ENCODE results near the gene MED25. TPM values are rescaled to one million over a fixed set of nuclear protein-coding genes. Genes with fewer than 3 reads are reported as not detected.
A peak's percentile ranks its signal among the peaks of the same experiment; 100 is the strongest.

The MED25 gene
- total RNA-seq, 1 experiment from 2014 or later = 81.2 TPM

GRCh38 chr19:49840736-49841249 lies 22.7 kb downstream of the MED25 start:
- no peak for ATAC-seq
- H3K4me3 Mint-ChIP-seq = no peak overlapping the region
- no peaks in the 10 kb centered on the region for H3K4me1 Mint-ChIP-seq
- no peaks in the 10 kb centered on the region for H3K9me3 Mint-ChIP-seq
- ChIA-PET POLR2A (no interaction called here), CTCF (interaction anchor here (1.1 kb wide), 1 partner anchor 28 kb away, joined by 4 read pairs; the partner anchor contains the start of gene FUZ)
- H3K36me3 Mint-ChIP-seq = peaks cover 32% of the 10 kb centered on the region
- no peaks in the 10 kb centered on the region for H3K27me3 Mint-ChIP-seq (ENCODE audit: low read depth)
- no peak for DNase-seq (ENCODE audit: low spot score)
- TF ChIP-seq, protein P1, sequence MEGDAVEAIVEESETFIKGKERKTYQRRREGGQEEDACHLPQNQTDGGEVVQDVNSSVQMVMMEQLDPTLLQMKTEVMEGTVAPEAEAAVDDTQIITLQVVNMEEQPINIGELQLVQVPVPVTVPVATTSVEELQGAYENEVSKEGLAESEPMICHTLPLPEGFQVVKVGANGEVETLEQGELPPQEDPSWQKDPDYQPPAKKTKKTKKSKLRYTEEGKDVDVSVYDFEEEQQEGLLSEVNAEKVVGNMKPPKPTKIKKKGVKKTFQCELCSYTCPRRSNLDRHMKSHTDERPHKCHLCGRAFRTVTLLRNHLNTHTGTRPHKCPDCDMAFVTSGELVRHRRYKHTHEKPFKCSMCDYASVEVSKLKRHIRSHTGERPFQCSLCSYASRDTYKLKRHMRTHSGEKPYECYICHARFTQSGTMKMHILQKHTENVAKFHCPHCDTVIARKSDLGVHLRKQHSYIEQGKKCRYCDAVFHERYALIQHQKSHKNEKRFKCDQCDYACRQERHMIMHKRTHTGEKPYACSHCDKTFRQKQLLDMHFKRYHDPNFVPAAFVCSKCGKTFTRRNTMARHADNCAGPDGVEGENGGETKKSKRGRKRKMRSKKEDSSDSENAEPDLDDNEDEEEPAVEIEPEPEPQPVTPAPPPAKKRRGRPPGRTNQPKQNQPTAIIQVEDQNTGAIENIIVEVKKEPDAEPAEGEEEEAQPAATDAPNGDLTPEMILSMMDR (IDR thresholded peaks at IDR 0.05) = no peak
- TF ChIP-seq E2F4 (CRISPR knock-in tag; IDR thresholded peaks at IDR 0.05; ENCODE audit: borderline replicate concordance, low read depth) = no peak
- TF ChIP-seq FOXP1 (CRISPR knock-in tag; IDR thresholded peaks at IDR 0.05; ENCODE audit: borderline replicate concordance) = no peak
- no peak for TF ChIP-seq MLX (CRISPR knock-in tag; IDR thresholded peaks at IDR 0.05)
- no peak for TF ChIP-seq PRDM15 (CRISPR knock-in tag; IDR thresholded peaks at IDR 0.05)
- TF ChIP-seq PREB (CRISPR knock-in tag; IDR thresholded peaks at IDR 0.05; ENCODE audit: borderline replicate concordance) = no peak
- no peak for TF ChIP-seq ZNF512 (CRISPR knock-in tag; IDR thresholded peaks at IDR 0.05; ENCODE audit: borderline replicate concordance)
- no peak for TF ChIP-seq AR (CRISPR knock-in tag; IDR thresholded peaks at IDR 0.05)
- peak overlapping the region; percentile 38 for H3K27ac Mint-ChIP-seq

GRCh38 chr19:49843265-49843664 lies 25.2 kb downstream of the MED25 start:
- POLR2A ChIA-PET = interaction anchor here (0.6 kb wide), 1 partner anchor 92 kb away, joined by 3 read pairs; no protein-coding TSS in a partner anchor
- Mint-ChIP-seq H3K4me1 (no peaks in the 10 kb centered on the region), H3K9me3 (peaks cover 3% of the 10 kb centered on the region; the same call in 1 of the 2 replicates), H3K36me3 (peaks cover 22% of the 10 kb centered on the region), H3K27me3 (ENCODE audit: low read depth) (no peaks in the 10 kb centered on the region; the same call in 1 of the 2 replicates), H3K27ac (no peak overlapping the region), H3K4me3 (no peak overlapping the region)
- DNase-seq (ENCODE audit: low spot score) (no peak), ATAC-seq (no peak)
- CTCF ChIA-PET = interaction anchor here (0.6 to 1.5 kb wide), 3 partner anchors 65 to 172 kb away, joined by 3 read pairs; partner anchors contain the start of gene AP2A1
- TF ChIP-seq MAX (CRISPR knock-in tag; IDR thresholded peaks at IDR 0.05) (no peak), ATF3 (CRISPR knock-in tag; conservative IDR thresholded peaks at IDR 0.05) (no peak), ZNF281 (CRISPR knock-in tag; IDR thresholded peaks at IDR 0.05) (no peak), NR3C1 (CRISPR knock-in tag; conservative IDR thresholded peaks at IDR 0.05; ENCODE audit: low read depth) (no peak), ZNF416 (CRISPR knock-in tag; IDR thresholded peaks at IDR 0.05) (no peak), RELA (CRISPR knock-in tag; IDR thresholded peaks at IDR 0.05; ENCODE audit: borderline replicate concordance) (no peak), HMGA2 (CRISPR knock-in tag; IDR thresholded peaks at IDR 0.05) (no peak)

Measured in WTC11 (cell line).